ENCODE results near the gene FHIP1B.

GRCh38 chr11:6232899-6233298, 1.5 kb downstream of the FHIP1B start:
- TF ChIP-seq, protein P1, sequence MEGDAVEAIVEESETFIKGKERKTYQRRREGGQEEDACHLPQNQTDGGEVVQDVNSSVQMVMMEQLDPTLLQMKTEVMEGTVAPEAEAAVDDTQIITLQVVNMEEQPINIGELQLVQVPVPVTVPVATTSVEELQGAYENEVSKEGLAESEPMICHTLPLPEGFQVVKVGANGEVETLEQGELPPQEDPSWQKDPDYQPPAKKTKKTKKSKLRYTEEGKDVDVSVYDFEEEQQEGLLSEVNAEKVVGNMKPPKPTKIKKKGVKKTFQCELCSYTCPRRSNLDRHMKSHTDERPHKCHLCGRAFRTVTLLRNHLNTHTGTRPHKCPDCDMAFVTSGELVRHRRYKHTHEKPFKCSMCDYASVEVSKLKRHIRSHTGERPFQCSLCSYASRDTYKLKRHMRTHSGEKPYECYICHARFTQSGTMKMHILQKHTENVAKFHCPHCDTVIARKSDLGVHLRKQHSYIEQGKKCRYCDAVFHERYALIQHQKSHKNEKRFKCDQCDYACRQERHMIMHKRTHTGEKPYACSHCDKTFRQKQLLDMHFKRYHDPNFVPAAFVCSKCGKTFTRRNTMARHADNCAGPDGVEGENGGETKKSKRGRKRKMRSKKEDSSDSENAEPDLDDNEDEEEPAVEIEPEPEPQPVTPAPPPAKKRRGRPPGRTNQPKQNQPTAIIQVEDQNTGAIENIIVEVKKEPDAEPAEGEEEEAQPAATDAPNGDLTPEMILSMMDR (IDR thresholded peaks at IDR 0.05), result no peak
- TF ChIP-seq POLR2AphosphoS5 (IDR thresholded peaks at IDR 0.05) (no peak), EP300 (IDR thresholded peaks at IDR 0.05) (no peak)

Data from gastroesophageal sphincter (tissue), 3 donors.